RWPE1 (cell line): ENCODE data around the gene SLC45A2.

Experiments
- CTCF ChIA-PET: fragments of 350-600 bp; sonication (Branson Sonifier 250); formaldehyde crosslinking; extraction: SDS; loops from one replicate; lab custom pipeline; 2021; lab: Yijun Ruan, JAX
- POLR2A ChIA-PET: fragments of 400-600 bp; formaldehyde crosslinking; extraction: SDS; loops from one replicate; lab custom pipeline; 2020; ENCODE audit warnings: antibody characterized with exemption; ENCODE audit not compliant: low non-redundant PET; lab: Yijun Ruan, JAX
- DNase-seq: peaks from one replicate; pipeline ENCODE4 v3.0.0; 2012; ENCODE audit warnings: low spot score
- H3K27ac ChIP-seq: fragments of 450-650 bp; 2 replicates; pipeline ENCODE4 v1.5.1; 2017
- CTCF ChIP-seq: fragments of 450-650 bp; conservative IDR thresholded peaks from 2 replicates; pipeline ENCODE4 v1.5.1; 2017; ENCODE audit warnings: low read depth, mild to moderate bottlenecking

SLC45A2 gene

GRCh38 chr5:34005211-34005610 is 20.7 kb upstream of the SLC45A2 start:
- no peak for TF ChIP-seq CTCF
- ChIA-PET POLR2A (no interaction called here), CTCF (interaction anchor here (0.7 to 0.9 kb wide), 2 partner anchors 8 to 998 kb away, joined by 3 read pairs; no protein-coding TSS in a partner anchor)
- DNase-seq, result no peak
- no peak overlapping the region for H3K27ac ChIP-seq

GRCh38 chr5:34003941-34004340 is 19.4 kb upstream of the SLC45A2 start:
- no peak overlapping the region for H3K27ac ChIP-seq
- no peak for DNase-seq
- ChIA-PET CTCF (no interaction called here), POLR2A (no interaction called here)
- no peak for TF ChIP-seq CTCF

GRCh38 chr5:34002629-34003328 is 18.3 kb upstream of the SLC45A2 start:
- CTCF ChIA-PET, result no interaction called here
- TF ChIP-seq CTCF, result no peak
- DNase-seq, result no peak
- POLR2A ChIA-PET, result no interaction called here
- no peak overlapping the region for H3K27ac ChIP-seq

GRCh38 chr5:34001241-34001841 is 16.8 kb upstream of the SLC45A2 start:
- TF ChIP-seq CTCF, result no peak
- CTCF ChIA-PET, result no interaction called here
- no peak for DNase-seq
- H3K27ac ChIP-seq, result no peak overlapping the region
- POLR2A ChIA-PET, result no interaction called here

GRCh38 chr5:33999978-34000377 is 15.5 kb upstream of the SLC45A2 start:
- ChIA-PET POLR2A (no interaction called here), CTCF (interaction anchor here (0.6 kb wide), 1 partner anchor 1848 kb away, joined by 3 read pairs; no protein-coding TSS in a partner anchor)
- DNase-seq, result no peak
- no peak for TF ChIP-seq CTCF
- H3K27ac ChIP-seq, result no peak overlapping the region

GRCh38 chr5:33997331-33997983 is 13.0 kb upstream of the SLC45A2 start:
- CTCF ChIA-PET, result interaction anchor here (0.6 to 1.2 kb wide), 6 partner anchors 8 to 1217 kb away, joined by 3 to 6 read pairs (median 4); no protein-coding TSS in a partner anchor
- H3K27ac ChIP-seq, result no peak overlapping the region
- peak; percentile 62 for DNase-seq
- POLR2A ChIA-PET, result no interaction called here
- peak; percentile 67 for TF ChIP-seq CTCF
